GM12891 (cell line): ENCODE measurements around the gene CDC14B.

Source experiments
- POLR2A ChIP-seq: IDR thresholded peaks from 2 replicates; pipeline ENCODE4 v1.6.1; 2011; ENCODE audit warnings: low read depth, low read length, control low read depth
- POU2F2 ChIP-seq: IDR thresholded peaks from 2 replicates; pipeline ENCODE4 v1.6.1; 2011; ENCODE audit warnings: low read depth, mild to moderate bottlenecking, control low read depth, low read length, moderate library complexity
- SPI1 ChIP-seq: IDR thresholded peaks from 2 replicates; pipeline ENCODE4 v1.6.1; 2011; ENCODE audit warnings: low read depth, low read length, control low read depth

DNA sequence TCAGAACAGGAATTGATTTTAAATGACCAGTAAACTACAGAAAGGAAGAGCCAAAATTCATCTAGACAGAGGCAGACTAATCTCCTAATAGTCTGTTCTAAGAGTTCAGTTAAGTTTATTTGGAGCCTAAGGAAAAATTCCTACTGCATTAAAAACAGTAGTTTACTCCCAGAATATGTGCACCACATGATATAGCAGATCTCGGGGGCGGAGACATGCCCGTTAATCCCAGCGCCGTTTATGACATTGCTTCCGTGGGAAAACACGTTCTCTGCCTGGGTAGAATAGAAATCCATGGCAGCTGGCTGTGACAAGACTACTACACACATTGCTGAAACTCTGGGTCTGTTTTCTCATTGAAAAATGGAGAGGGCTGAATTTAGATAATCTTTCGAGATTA, 158.3 kb downstream of the CDC14B start:
- TF ChIP-seq POU2F2, result no peak
- no peak for TF ChIP-seq SPI1
- no peak for TF ChIP-seq POLR2A
